HS-5 (cell line): ENCODE results near the gene KDSR.

ENCODE experiments used
- DNase-seq: peaks from one replicate; pipeline ENCODE4 v3.0.0-alpha.2; 2012; ENCODE audit warnings: low read depth

KDSR gene

DNA sequence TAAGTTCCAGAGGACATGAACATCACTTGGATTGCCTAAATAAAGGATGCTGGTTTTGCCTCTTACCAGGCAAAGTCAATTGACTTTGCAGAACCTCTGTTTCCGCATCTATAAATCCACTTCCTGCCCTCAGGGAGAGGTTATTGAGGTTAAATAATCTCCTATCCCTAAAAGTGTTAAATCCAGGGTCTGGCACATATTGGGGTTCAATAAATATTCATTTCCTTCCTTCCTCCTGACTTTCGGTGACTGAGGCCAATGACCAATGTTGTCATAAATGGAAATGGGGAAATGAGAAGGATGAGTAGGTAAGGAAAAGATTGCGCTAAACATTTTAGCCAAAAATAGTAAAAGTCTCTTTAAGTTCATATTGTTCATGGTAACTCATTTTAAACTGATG lies 63.5 kb downstream of the KDSR start:
- DNase-seq, result no peak

DNA sequence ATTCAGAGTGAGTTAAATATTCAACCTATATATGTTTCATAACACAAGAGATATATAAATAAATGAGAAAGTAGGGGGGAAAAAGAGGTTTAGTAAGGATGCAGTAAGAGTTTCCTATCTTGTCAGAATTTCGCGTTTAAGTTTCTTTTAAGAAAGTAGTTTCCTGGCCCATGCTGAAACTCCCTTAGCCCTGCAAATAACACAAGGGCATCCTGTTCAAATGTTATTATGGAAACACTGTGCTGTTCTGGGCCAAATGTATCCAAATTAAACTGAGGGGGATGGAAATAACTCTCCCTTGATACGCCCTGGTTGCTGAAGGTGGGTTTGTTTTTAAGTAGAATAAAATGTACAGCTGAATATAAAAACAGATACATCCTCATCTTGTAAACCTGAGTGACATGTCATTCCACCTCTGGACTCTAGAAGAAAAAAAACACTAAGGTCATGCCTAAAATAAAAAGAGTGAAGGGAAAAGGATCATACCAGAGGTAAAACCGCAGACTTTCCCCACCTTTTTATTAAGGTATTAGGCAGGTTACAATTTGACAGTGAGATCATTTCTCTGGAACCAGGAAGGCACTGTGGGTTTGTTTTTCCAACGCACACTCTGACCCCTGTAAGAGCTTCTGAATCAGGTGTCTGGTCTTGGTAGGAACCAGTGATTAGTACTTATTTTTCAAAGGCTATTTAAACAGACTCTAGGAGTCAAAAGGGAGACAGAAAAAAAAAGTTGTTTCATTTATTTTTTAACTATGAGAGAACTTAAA lies 64.2 kb downstream of the KDSR start:
- DNase-seq, result no peak

DNA sequence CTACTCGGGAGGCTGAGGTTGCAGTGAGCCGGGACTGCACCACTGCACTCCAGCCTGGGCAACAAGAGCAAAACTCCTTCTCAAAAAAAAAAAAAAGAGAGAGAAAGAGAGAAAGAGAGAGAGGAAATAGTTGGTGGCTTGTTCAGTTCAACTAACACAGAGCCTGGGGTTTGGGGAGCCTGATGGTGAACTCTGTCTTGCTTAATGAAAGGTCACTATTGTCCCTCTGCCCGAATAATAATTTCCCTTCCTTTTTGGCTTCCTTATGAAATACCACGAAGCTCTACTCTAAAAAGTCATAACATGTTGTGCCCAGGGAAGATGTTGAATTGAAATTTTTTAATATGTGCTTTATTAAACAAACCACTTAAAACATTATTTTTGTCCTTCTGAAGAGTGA lies 64.8 kb downstream of the KDSR start:
- no peak for DNase-seq

DNA sequence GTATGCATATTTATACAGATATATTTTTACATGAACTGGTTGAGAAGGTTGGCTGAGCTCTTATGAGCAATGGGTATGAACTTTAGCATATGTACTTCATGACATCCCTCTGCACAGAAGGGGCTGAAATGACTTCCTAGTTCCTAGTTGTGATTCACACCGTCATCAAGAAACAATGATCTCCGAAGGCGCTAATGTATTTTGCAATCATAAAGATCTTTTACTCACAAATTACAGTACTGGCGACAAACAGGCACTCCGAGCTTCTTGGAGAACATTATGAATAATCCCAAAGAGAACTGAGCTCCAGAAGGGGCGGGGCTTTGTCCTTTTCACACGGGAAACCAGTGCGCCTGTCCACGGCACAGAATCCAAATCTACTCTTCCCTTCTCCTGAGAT lies 65.6 kb downstream of the KDSR start:
- DNase-seq, result no peak

DNA sequence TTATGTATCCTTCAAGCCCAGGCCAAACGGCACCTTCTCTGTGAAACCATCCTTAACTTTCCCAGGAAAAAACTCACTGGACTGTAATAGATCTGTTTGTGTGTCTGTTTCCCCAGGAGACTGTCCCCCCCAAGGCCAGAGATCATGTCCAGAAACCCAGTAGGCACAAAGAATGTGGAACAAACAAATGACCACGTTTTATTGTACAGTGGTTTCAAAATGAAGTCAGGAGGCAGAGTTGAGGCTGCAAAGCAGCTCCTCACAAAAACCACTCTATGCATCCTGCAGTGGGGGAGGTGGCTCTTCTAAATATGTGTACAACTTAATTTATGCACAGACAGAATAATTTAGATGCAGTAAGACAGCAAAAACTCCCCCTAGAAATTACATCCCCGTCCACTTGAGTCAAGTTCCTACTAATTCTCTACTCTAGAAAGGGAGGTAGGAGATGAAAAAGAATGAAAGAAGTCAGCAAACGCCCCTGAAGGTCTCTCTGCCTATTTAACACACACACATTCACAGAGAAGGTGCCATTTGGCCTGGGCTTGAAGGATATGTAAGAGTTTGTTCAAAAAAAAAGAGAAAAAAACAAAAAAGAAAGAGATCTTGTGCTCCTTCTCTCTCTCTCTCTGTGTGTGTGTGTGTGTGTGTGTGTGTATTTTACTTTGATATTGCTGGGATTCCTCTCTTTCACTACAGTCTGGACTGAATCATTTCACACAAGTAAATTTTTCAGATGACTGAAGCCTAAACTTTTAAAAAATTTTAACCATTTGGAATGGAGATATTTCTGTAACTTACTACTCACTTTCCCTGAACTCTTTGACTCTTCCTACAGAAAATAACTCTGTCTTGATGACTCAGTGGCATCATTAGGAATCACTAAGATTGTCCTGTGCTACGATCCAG lies 66.9 kb downstream of the KDSR start:
- DNase-seq, result no peak

DNA sequence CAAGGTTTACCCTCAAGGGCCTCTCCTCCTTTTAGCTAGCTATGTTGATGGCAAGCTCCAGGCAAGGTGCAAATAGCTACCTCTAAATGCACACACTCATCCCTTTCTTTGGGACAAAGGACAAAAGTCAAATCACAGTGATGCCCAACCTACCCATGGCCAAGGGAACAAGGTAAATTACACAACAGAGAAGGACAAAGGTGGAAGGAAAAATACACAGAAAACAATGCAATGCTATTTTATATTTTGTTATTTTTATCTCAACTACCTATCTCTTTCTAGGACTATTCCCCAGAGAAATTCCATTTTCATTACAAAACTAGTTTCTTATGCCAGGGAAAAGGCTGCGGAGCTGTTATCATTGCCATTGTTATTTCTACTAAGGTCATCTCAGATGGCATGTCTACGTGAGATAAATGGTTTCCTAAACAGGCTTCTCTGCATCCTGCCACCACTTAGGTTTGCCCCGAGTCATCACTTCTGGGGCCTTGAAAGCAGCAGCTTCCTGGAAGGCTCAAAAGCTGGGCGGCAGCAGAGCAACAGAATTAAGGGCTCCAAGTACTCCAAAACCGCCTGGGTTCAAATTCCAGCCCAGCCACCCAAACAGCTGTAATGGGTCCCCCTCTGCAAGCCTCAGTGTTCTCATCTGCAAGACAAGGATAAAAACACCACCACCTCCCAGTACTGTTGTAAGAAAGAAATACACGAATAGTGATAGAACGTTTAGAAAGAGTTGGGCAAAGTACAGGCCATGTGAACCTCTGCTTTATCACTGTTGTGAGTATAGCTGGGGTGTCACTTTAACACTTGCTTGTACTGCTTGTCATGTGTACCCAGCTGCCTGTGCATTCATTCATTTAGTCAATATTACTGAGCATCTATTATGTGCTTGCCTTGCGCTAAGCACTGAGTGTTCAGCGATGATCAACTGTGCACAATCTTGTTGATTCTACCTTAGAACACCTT lies 68.3 kb downstream of the KDSR start:
- no peak for DNase-seq

DNA sequence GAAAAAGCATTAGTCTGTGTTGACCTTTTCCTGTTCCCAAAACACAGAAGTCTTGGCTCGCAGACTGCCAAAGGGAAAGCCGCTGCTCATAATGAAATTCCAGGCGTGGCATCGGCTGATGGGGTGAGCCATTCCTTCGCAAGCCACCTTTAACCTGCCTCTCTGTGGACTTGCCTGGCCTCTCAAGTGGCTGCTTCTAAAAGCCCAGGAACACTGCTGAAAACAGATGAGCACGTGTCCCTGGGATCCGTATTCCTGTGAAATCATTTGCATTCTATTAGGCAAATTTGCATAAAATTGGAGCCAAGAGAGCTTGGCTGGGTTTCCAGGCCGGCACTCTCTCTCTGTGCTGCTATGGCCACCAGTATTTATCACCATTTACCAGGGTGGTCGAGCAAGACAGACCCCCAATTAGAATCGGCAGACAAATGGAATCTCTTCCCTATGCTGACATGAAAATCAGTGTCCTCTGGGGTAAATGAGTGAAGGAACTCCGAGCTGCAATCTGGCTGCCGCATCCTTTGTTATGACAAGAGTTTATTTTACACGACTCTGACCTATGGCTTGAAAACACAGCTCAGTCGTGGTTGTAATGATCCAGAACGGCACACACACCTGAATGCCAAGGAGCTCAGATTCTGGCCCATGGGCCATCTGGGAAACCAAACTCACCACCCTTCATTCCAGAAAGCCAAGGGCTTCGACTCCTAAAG lies 69.2 kb downstream of the KDSR start:
- no peak for DNase-seq

DNA sequence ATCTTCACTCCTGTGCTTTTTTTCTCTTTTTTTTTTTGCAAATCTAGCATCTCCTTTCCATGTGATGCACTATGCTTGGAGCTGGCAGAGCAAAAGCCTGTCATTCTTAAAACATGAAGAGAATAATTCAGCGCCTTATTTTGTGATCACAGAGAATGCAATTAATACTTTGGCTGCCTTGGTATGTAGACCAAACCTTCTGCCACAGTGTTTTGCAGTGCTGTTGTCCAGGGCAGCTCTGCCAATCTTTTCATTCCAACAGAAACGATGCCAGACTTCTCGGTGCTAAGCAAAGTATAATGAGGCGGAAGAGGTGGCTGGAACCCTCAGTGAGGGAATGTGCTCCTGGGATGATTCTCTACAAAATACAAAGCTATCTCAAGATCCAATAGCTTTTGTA lies 73.1 kb downstream of the KDSR start:
- no peak for DNase-seq

DNA sequence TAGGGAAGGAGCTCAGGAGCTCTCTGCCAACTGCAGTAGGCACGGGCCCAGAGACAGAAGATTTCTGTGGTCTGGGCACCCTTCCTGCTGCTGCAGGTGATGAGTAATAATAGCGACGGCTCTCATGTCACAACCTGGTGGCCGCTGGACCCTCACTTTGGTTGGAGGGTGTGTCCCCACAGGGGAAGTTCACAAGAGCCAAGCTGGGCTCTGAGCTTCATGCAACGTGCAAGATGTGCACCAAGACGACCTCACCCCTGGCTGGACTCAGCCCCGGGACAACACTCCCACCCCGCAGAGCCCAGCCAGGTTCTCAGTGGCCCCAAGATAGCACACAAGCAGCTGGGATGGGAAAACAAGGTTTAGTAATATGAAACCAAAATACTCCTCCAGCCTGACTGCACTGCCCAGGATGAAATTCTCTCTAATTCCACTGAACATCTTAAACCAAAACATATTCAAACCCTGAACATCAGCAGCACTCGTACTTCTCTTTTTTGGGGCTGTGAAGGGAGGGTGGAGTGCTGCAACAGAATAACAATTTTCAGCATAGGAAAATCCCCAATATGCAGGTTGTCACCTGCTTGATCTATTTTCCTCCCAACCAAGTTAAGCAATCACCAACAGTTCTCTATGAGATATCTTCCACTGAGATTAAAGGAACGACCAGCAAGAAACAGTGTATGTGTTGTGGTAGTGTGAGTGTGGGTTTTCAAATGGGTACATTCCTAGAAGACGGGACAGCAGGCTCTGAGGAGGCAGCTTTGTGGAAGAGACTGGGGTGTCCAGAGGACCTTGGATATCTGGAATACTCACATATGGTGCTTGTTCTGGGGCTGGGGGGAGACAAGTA lies 73.9 kb downstream of the KDSR start:
- no peak for DNase-seq

DNA sequence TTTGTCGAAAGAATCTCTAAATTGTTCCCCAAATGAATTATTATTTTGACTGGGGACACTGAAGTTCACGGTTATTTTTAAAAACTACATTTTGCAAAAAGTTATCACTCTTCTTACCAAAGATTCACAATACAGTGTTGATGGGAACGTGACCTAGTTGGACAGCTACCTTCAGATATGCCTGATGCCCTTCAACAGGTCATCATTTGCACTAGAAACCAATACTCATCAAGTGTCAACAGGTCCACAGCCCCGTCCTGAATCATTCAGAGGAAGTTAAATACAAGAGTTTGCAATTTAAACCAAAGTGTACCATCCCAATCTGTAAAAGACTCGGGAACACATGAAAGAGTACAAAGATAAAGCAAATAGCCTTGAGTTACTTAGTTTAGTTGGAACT lies 75.7 kb downstream of the KDSR start:
- no peak for DNase-seq

DNA sequence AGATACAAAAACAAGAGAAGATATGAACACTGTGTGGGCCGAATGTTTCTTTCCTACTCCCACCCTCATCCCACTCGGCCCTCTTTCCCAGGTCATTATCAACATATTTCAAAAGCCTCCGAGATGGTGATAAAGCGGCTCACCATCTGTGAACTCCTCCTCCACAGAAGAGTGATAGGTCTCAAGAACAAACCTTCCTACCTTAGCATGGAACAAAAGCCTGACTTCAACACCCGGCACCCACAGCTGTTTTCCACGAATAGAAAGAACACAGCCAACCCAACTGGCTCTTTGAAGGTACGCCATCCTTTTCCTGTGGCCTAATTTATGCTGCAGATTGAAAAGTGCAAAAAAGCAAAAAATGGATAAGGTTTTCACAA lies 76.2 kb downstream of the KDSR start:
- no peak for DNase-seq

DNA sequence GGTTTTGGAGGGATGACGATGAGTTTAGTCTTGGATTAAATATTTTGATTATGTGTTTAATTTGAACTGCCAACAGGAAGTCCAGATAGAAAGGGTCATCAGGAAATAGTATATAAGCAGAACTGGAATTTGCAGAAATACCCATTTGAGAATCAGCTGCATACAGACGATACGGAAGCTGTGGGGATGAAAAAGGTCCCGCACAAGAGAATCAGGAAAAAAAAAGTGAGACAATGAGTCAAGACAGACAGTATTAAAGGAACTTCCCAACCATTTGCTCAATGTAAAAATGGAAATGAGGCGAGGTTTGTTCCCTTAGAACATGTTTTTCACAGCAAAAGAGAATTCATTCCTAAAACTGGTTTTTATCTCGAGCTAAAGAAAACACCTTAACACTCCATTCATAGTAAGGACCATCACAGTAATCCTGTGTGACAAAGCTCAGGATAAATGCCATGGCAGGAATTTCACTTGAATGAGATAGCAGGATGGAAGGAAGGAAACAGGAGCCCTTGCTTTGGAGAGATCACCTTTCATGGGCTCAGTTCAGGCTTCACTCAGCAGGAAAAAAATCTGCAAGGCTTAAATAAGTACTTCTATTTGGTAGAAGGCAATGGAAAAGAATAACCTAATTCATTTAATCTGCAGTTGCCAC lies 76.7 kb downstream of the KDSR start:
- no peak for DNase-seq

DNA sequence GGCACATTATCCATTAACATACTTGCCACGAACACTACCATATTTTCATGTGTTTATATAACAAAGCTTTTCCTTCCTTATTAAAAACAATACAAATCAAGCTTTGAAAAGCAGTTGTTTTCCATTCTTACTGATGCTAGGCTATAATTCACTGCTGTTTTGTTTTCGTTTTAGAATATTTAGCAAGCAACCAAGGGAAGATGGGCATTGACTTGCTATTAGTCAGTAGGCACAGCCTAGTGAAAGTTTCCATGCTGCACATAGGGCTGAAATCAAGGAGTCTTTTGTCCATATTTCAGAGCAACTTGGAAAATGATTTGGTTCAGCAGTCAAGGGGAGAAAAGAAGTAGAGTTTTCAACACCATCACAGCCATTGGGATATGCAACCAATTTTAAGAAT lies 78.7 kb downstream of the KDSR start:
- no peak for DNase-seq

DNA sequence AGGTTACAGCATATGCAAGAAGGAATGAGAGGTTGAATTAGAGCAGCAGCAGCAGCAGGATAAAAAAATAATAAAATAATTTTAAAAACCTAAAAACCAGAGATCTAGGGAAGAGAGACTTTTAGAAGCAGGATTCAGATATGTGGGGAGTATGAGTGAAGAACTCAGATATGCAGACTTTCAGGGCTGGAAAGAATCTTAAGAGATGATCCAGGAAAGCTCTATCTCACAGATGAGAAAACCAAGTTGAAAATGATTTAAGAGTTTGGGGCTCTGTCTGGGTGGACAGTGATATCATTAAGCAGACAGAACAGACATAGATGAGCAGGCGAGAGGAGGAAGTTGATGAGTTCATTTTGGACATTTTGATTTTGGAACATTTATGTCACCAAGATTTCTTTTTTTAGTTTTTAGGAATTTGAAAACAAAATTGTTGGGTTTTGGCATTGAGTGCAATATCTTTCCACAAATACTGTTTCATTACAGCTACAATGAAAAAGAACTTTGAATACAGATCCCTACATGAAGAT lies 79.2 kb downstream of the KDSR start:
- DNase-seq, result no peak

DNA sequence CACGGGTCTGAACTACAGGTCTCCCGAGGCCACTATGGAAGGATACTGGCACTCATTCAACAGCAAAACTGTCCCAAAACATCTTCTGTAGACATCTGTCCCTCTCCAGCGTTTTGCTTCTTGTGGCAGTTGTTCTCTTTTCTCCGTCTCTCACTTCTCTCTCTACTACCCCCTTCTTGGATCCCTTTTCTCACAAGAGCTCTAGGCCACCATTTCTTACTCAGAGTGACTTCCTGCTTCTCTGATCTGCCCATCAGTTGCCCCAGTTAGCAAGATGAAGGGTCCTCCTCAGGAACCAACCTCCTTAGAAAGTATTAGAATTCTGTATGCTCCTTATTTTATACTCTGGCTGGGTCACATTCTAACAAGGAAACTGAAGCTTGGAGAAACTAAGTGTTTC lies 80.1 kb downstream of the KDSR start:
- DNase-seq, result no peak

DNA sequence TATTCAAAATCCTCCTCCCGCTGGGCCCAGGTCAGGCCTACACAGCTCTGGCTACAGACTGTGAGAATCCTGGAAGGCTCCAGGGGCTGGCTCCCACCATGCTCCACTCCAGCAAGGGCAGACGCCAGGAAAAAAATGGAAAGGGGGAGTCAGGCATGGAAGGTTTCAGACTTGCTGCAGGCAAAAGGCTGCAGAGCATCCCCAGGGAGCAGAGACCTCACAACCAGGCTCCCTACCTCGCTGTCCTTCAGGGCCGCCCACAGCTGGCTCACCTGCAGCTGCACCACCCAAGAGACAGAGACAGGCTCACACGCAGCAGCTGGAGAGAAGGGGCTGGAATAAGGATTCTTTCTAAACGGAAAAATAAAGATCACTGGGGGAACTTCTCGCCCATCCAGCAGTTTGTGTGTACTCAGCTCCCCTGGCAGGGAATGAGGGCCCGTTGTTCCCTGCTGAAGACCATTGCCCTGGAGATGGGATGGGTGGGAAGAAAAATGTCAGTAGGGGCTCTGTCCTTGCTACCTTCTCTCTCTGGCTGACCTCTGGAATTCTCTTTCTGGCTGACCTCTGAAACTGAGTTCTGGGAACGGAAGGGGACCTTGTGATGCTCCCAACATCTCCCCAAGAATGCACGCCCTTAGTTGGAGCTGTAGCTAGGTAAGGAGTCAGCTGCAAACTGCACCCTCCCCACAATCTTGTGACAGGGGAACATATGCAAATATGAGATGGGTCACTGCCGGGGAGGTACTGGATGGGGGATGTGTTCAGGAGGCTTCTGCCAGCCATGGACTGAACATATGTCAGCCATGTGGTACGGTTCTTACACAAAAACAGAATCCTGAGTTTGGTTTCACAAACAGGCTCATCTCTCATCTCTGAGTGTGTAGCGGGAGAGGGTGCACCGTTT lies 81.9 kb downstream of the KDSR start:
- DNase-seq, result no peak

DNA sequence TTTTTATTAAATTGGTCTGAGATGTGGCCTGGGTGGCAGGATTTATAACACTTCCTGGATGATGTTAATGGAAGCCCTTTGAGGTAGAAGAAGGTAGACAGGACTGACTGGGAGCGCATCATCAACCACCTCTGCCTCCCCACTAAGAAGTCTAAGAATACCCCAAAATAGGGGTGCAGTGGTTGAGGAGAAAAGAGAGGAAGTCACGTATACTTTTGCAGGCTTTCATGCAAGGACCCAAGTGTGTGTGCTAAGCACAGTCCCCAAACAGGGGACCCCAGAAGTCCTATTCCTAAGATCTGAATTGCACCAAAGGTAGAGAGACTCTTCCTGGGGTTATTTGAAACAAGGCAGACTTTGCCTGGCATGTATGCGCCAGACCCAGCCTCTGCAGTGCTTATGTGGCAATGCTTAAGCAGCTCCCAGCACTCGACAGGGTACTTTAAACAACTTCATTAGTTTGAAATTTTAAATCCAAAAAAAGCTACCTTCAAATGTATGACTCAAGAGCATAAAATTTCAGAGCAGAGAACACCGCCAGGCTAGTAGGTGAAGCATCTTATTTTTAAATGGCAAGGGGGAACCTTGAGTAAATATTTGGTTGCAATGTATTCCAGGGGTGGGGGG lies 82.7 kb downstream of the KDSR start:
- no peak for DNase-seq
